GM18873 (cell line): ENCODE data around the gene MEGF6.

Source experiments
- ATAC-seq: cut with Tn5 transposase; IDR thresholded peaks from one replicate; pipeline ENCODE4 v1.9.1; 2021; ENCODE audit warnings: mild to moderate bottlenecking, moderate library complexity, moderate number of reproducible peaks; ENCODE audit not compliant: unreplicated experiment, low FRiP score

The MEGF6 gene

GRCh38 chr1:3479511-3480368 is 131.6 kb downstream of the MEGF6 start:
- ATAC-seq: no peak

GRCh38 chr1:3478187-3478586 is 133.1 kb downstream of the MEGF6 start:
- no peak for ATAC-seq

- no peak for ATAC-seq
Measured at GRCh38 chr1:3477241-3477995, 133.9 kb downstream of the MEGF6 start.

- ATAC-seq: no peak
Measured at GRCh38 chr1:3476666-3477065, 134.6 kb downstream of the MEGF6 start.

- ATAC-seq: no peak
Measured at GRCh38 chr1:3475839-3476573, 135.3 kb downstream of the MEGF6 start.

GRCh38 chr1:3474421-3474820 is 136.9 kb downstream of the MEGF6 start:
- ATAC-seq: no peak

GRCh38 chr1:3474016-3474415 is 137.3 kb downstream of the MEGF6 start:
- no peak for ATAC-seq

GRCh38 chr1:3473381-3473844 is 137.9 kb downstream of the MEGF6 start:
- no peak for ATAC-seq

GRCh38 chr1:3472906-3473305 is 138.4 kb downstream of the MEGF6 start:
- ATAC-seq: no peak

GRCh38 chr1:3472088-3472850 is 139.0 kb downstream of the MEGF6 start:
- no peak for ATAC-seq

GRCh38 chr1:3471356-3472087 is 139.8 kb downstream of the MEGF6 start:
- no peak for ATAC-seq

GRCh38 chr1:3470650-3471355 is 140.5 kb downstream of the MEGF6 start:
- no peak for ATAC-seq

GRCh38 chr1:3469849-3470649 is 141.3 kb downstream of the MEGF6 start:
- no peak for ATAC-seq

GRCh38 chr1:3469104-3469848 is 142.0 kb downstream of the MEGF6 start:
- no peak for ATAC-seq

- ATAC-seq: no peak
Measured at GRCh38 chr1:3468236-3469103, 142.8 kb downstream of the MEGF6 start.
